HG03342 (cell line): ENCODE measurements around the gene DGKE.

Source experiments
- ATAC-seq: cut with Tn5 transposase; IDR thresholded peaks from one replicate; pipeline ENCODE4 v1.9.1; 2021; ENCODE audit warnings: mild to moderate bottlenecking, moderate library complexity; ENCODE audit not compliant: unreplicated experiment

DGKE gene

GRCh38 chr17:56845934-56846333 is 12.0 kb downstream of the DGKE start:
- ATAC-seq: no peak

- ATAC-seq: no peak
Observed at GRCh38 chr17:56847106-56847505, 13.2 kb downstream of the DGKE start.

GRCh38 chr17:56849131-56849530 is 15.2 kb downstream of the DGKE start:
- no peak for ATAC-seq

- ATAC-seq: no peak
Observed at GRCh38 chr17:56850591-56850990, 16.6 kb downstream of the DGKE start.

GRCh38 chr17:56851008-56851407 is 17.1 kb downstream of the DGKE start:
- ATAC-seq: no peak

- ATAC-seq: no peak
Observed at GRCh38 chr17:56861899-56862298, 27.9 kb downstream of the DGKE start.

- no peak for ATAC-seq
Observed at GRCh38 chr17:56863974-56864373, 30.0 kb downstream of the DGKE start.

- no peak for ATAC-seq
Observed at GRCh38 chr17:56866076-56866475, 32.1 kb downstream of the DGKE start.

- no peak for ATAC-seq
Observed at GRCh38 chr17:56866496-56866895, 32.5 kb downstream of the DGKE start.

GRCh38 chr17:56867948-56868376 is 34.0 kb downstream of the DGKE start:
- no peak for ATAC-seq

GRCh38 chr17:56868716-56869115 is 34.8 kb downstream of the DGKE start:
- no peak for ATAC-seq

- no peak for ATAC-seq
Observed at GRCh38 chr17:56870081-56870651, 36.2 kb downstream of the DGKE start.

- ATAC-seq: no peak
Observed at GRCh38 chr17:56876766-56877179, 42.8 kb downstream of the DGKE start.

- ATAC-seq: no peak
Observed at GRCh38 chr17:56879280-56879679, 45.3 kb downstream of the DGKE start.

- ATAC-seq: no peak
Observed at GRCh38 chr17:56880133-56880532, 46.2 kb downstream of the DGKE start.

- ATAC-seq: no peak
Observed at GRCh38 chr17:56880571-56880970, 46.6 kb downstream of the DGKE start.

- ATAC-seq: no peak
Observed at GRCh38 chr17:56881685-56882295, 47.8 kb downstream of the DGKE start.

- ATAC-seq: no peak
Observed at GRCh38 chr17:56883616-56884015, 49.7 kb downstream of the DGKE start.

- ATAC-seq: no peak
Observed at GRCh38 chr17:56884483-56885311, 50.7 kb downstream of the DGKE start.

GRCh38 chr17:56885312-56885657 is 51.3 kb downstream of the DGKE start:
- ATAC-seq: no peak

- no peak for ATAC-seq
Observed at GRCh38 chr17:56886288-56886731, 52.4 kb downstream of the DGKE start.

GRCh38 chr17:56887105-56887504 is 53.2 kb downstream of the DGKE start:
- ATAC-seq: no peak
